ENCODE data around the gene NPW.

Gene NPW

DNA sequence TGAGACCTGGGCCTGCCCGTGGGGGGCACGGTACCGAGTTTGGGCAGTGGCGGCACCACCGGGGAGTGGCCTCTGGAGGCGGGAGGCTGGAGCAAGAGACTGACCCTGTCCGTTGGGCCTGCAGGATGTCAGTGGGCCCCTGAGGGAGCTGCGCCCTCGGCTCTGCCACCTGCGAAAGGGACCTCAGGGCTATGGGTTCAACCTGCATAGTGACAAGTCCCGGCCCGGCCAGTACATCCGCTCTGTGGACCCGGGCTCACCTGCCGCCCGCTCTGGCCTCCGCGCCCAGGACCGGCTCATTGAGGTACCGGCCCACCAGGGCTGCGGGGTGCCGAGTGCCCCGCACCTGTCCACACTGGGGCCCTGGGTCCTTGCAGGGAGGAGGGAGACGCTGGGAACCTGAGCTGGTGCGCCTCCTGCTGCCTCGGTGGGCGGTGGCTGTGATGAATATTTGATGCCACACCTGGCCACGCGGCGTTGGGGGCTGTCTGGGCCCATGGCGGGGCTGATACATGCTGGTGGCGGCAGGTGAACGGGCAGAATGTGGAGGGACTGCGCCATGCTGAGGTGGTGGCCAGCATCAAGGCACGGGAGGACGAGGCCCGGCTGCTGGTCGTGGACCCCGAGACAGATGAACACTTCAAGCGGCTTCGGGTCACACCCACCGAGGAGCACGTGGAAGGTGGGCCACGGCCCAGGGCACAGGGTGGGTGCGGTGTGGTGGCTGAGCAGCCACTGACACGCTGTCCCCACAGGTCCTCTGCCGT lies 16.8 kb downstream of the NPW start:
- no peak for DNase-seq (ENCODE audit: low read depth)

DNA sequence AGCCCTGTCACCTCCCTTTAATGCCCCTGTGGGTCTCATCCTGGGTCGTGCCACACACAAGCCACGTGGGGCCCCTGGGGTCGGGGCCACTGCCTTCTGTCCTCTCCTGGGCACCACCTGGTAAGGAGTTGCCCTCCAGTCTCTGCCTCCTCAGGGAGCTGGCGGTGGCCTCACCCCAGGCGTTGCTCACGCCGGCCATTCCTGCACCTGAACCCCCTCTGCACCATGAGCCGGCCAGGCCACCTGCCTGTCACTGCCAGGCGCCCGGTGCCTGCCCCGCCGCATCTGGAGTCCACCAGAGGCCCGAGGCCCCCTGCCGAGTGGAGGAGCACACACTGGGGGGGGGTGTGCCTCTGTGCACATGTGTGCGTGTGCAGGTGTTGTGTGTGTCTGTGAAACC lies 17.5 kb downstream of the NPW start:
- DNase-seq (ENCODE audit: low read depth) = no peak

DNA sequence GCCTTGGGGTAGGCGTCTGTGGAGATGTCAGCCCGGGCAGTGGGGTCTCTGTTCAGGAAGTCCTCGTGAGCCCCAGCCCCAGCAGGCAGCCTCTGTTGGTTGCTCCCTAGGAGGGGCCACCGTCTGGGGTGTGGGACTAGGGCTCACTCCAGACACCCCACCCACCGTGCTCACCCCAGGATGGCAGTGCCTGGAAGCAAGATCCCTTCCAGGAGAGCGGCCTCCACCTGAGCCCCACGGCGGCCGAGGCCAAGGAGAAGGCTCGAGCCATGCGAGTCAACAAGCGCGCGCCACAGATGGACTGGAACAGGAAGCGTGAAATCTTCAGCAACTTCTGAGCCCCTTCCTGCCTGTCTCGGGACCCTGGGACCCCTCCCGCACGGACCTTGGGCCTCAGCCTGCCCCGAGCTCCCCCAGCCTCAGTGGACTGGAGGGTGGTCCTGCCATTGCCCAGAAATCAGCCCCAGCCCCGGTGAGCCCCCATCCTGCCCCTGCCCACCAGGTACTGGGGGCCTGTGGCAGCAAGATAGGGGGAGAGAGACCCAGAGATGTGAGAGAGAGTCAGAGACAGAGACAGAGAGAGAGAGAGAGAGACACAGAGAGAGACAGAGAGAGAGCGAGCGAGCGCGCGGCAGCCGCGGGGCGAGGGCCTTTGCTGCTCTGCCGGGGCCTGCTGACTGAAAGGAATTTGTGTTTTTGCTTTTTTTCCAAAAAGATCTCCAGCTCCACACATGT lies 18.2 kb downstream of the NPW start:
- DNase-seq (ENCODE audit: low read depth) = no peak

DNA sequence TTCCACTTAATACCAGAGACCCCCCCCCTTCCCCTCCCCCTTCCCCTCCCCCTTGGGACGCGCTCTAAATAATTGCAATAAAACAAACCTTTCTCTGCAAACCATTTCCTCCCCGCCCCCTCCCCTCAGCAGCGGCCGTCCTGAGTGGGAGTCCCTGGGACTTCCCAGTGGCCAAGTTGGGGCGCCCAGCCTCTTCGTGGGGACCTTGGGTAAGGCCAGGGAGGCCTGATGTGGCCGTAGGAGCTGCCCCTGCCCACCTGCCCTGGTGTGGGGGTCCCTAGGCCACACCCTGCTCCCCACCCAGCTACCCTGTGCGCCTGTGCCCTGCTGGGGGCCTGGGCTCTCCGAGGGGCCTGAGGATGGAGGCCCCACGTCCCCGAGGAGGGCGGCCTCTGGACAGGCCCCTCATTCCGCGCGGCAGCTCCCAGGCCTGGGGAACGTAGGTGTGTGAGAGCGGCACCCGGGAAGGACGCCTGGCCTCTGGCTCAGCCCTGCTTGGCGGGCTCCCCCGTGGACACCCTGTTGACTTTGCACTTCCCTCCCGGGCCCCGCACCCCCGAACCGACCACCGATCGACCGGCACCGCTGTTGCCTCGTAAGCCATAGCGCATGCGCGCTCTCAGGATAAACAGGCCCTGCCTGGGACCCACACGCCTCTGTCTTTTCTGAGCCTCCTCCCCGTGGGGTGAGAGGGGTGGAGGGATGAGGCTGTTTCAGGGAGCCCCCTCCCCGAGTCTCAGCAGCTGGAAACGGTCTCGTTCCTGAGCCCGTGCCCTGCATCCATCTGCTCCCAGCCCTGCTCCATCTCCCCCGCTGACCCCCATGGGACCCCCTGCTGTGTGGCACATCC lies 19.0 kb downstream of the NPW start:
- no peak for DNase-seq (ENCODE audit: low read depth)

DNA sequence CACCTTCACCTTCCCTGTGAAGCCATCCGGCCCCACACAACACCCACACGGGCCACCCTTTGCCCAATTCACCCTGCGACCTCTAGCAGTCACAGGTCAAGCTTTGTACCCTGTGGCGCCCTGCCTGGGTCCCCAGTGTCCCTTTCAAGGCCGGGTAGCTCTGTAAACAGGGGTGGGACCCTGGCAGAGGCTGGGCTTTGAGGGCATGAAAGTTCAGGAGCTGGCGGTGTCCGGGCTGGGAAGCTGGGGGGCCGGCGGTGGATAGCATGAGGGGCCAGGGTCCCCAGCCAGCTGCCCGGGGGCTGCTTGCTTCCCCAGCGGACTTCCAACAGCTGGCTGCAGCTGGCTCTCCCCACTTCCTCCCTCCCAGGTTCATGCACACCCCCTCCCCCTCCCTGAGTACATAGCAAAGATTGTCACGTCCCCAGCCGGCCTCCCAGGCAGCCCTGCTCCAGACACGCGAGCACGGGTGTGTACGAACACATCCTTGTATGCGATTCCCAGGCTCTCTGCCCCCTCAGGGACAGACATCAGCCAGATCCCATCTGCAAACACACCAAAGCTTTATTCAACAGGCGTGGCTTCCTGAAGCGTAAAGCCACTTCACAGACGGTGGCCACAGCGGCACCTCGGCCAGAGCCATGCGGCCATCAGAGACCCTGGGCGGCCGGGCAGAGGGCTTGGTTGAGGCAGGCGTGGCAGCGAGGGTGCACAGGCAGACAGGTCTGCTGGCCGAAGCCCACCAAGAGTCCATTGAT lies 19.9 kb downstream of the NPW start:
- DNase-seq (ENCODE audit: low read depth) = peak; percentile 69

DNA sequence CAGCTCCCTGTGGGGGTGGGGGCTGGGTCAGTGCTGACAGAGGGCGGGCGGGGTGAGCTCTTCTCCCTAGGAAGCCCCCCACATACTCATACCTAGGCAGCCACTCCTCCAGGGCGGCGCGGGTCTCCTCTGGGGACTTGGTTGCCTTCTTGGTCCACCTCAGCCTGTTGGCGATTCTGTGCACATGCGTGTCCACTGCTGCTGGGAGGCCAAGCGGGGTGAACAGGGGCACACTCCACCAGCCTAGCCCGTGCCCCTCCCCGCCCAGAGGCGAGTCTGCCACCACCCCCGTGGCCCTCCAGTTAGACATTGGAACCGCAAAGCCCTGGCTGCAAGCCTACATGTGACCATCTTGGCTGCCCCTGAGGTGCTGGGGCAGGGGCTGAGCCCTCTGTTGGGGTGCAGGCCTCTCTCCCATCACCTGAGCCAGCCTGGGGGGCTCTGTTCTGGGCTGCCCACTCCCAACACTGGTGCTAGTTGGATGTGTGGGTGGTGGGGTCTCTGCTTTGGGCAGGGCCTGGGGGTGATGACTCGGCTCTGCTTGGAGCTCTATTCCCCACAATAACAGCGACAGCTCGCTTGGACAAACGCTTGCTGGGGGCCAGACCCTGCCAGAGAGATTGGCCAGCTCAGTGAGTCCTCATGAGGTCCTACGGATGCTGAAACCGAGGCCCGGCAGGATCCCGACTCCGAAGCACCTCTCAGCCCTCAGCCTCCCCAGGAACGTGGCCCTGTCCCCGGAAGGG lies 20.6 kb downstream of the NPW start:
- DNase-seq (ENCODE audit: low read depth) = no peak

DNA sequence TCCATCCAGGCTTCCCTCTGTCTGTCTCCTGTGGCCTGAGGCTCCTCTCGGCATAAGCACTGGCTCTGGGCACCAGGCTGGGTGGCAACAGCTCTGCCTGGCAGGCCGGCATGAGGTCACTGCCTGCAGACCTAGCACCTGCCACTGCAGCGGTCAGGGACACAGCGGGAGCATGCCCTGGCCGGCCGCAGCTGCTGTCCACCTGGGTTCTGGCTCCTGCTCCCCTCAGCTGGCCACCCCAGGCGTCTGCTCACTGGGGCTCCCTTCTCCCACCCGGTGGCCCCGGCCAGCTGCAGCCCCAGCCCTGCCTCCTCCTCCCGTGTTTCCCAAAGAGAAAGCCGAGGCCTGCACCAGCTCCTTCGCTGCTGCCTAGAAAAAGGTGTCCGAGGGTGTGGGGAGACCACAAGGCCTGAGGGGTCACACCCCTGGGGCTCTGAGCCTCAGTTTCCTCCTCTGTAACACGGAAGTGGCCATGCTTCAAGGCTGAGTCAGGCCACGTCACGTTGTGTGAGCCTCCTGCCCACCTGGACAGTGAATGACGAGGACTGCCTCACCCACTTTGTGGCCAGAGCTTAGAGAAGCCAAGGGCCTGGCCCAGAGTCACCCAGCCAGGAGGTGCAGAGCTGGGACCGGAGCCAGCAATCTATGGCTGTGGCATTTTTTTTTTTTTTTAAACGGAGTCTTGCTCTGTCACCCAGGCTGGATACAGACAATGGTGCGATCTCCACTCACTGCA lies 21.4 kb downstream of the NPW start:
- DNase-seq (ENCODE audit: low read depth) = no peak

DNA sequence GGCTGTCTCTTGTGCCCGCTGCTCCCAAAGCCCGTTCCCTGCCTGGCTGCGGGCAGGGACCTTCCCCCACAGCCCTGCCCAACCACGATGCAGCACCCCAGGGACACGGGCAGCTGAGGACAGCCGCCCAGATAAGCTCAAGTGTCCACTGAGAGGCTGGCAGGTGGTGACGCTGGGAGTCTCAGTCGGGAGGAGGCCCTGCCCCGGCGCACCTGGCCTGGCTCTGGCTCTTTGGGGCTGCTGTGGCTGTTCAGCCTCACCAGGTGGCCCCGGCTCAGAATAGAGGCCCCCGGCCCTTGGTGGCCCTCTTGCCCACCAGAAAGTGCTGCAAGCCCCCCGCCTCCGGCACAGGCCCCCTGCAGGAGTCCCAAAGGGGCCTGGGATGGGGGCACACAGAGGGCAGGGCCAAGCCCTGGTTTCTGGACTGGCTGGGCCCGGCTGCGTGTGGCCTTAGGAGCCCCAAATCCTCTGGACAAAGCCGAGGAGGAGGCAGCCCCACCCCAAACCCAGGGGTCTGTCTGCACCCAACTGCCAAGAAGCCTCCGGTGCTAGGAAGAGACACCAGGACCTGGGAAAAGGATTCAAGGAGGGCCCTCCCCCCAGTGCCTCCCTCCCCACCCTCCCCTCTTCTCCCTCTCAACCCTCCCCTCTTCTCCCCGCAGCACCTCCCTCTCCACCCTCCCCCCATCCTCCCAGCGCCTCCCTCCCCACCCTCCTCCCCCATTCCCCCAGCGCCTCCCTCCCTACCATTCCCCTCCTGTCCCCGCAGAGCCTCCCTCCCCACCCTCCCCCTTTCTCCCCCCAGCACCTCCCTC lies 22.8 kb downstream of the NPW start:
- DNase-seq (ENCODE audit: low read depth) = no peak

DNA sequence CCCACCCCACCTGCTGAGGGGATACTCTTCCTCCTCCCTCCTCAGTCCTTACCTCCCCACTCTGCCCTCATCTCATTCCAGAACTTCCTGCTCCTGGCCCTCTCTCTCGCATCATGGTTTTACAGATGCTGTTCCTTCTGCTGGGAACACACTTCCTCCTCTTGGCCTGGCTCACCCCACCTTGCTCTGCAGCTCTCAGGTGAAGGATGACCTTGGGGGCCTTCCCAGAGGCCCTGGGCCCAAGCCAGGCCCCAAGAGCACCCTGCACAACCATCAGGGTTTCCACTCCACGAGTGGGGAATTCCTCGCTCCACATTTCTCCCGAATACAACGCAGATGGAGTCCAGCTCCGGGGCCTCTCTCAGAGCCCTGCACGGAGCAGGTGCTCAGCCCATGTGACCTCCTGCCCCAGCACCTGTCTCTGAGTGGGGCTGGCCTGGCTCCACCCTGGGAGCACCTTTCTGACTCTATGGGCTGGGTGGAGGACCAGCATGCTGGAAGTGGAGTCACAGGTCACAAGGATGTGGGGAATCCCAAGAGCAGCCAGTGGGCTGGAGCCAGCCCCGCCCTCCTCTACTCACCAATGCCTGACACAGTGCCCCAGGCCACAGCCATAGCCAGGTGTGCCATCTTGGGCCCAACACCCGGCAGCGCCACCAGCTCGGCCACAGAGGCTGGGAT lies 23.5 kb downstream of the NPW start:
- no peak for DNase-seq (ENCODE audit: low read depth)

DNA sequence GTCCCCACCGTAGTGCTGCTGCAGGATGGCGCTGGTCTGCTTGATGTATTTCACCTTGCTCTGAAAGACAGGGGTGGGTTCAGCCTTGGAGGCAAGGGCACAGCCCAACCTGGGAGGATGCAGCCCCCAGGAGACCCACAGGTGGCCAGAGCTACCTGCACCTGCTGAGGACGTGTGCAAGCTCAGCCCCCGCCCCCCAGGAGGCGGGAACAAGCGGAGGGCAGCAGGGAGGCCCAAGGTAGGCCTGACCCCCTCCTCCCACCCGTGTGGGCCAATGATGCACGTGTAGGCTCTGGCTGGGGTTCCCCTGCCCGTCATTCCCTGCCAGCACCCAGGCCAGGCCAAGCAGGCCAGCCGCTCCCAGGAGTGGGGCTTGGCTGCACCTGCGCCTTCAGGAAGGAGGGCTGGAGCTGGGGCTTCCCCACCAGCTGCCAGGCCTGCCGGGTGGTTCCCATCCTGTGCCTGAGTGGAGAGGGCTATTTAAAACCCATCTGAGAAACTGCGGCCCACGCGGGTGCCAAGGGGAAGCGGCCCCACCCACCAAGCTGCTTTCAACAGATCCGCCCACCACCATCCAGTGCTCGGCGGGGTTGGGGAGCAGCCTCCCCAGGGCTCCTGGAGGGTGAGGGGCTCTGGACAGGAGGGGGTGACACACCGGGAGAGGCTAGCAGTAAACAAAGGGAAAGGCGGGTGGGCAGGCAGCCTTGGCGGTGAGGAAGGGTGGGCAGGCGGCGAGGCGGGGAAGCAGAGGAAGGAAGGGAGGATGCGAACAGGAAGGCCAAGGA lies 24.3 kb downstream of the NPW start:
- DNase-seq (ENCODE audit: low read depth) = no peak

DNA sequence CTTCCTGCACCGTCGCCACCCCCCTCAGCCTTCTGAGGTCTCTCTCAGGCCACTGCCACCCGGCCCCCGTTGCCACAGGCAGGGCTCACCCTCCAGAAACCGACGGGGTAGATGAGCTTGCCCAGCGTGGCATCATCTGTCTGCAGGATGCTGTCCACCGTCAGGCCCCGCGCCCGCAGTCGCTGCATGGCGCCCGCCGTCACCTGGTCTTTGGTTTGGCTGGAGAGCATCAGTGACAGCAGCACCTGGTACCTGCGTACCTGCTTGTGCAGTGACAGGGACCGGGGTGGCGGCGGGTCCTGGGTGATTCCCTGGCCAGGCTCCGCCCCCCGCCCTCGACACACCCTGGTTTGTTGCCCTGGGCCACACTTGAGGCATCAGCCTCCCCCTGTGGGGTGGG lies 25.0 kb downstream of the NPW start:
- no peak for DNase-seq (ENCODE audit: low read depth)

DNA sequence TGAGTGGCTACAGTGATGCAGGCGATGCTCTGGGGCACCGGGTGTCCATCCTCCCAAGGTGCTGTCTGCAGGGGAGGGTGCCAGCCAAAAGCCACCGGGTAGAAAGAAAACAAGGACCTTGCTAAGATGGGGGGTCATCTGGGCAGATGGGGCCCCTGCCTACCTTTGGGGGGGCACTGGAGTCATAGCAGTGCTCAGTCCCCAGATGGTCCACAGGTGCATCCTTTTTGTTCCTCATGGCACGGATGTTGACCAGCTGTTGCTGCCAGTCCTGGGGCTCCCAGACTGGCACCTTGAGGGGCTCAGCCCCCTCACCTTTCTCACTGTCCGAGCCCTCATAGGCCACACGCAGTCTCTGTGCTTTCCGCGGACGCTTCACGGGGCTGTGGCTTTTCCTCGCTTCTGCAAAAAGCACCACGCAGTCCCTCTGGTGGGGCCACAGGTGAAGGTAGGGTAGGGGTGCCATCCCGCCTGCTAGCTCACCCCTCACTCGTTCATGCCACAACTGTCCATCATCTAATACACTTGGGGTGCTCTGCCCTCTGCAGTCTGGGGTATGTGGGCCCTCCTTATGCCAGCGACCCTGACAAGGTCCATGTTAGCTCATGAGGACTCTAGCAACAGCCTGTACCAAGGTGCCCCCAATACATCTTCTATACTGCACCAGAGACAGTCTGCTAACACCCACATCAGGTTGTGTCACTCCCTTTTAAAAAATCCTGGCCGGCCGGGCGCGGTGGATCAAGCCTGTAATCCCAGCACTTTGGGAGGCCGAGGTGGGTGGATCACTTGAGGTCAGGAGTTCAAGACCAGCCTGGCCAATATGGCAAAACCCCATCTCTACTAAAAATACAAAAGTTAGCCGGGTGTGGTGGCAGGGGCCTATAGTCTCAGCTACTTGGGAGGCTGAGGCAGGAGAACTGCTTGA lies 26.6 kb downstream of the NPW start:
- no peak for DNase-seq (ENCODE audit: low read depth)

DNA sequence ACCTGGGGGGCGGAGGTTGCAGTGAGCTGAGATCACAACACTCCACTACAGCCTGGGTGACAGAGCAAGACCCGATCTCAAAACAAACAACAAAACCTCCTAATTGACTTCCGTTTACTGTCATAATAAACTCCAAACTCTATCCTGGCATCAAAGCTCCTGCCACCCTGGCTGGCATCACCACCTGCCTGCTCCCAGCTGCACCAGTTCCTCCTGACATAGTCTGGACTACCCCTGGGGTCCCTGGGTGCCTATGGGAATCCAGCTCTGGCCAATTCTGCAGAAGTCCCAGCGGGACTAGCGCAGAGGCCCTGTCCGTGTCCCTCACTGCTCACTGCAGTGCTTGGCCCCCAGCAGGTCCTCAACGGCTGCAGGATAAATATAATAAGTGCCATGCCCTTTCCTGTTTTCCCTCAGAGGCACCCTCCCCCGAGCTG lies 27.3 kb downstream of the NPW start:
- no peak for DNase-seq (ENCODE audit: low read depth)

DNA sequence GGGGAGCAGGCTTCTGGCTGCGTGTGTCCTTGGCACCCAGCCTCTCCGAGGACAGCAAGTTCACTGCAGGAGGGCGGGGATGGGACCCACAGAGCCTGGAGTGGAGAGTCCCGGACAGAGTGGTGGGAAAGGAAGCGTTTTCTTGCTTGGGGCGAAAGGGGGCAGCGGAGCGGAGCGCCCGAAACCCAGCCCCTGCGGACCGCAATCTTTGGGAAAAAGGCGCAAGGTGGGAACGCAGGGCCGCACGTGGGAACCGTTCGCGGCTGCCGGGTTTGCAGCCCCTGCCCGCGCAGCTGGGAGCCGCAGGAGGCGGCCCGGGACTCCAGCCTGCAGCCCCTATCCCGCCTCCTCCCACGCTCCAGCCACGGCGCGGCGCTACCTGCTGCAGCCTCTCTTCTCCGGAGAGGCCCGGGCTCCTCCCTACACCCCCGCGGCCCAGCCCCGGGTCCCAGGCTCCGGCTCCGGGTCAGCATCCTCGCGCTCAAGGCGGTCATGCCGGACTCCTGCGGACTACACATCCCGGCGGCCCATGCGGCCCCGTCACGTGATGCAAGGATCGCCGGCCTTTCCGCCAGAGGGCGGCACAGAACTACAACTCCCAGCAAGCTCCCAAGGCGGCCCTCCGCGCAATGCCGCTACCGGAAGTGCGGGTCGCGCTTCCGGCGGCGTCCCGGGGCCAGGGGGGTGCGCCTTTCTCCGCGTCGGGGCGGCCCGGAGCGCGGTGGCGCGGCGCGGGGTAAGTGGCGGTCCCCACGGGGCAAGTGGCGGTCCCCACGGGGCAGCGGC lies 27.9 kb downstream of the NPW start, which contains the start of the genes NTHL1 and TSC2:
Gene NTHL1, minus strand, starts transcription at position 505 of the 786 bp plus-strand sequence. Its CDS starts 11 bp downstream, at position 494.
Gene TSC2, plus strand, starts transcription at position 656 of the 786 bp plus-strand sequence. CDS start 631 bp downstream, outside the sequence.
- DNase-seq (ENCODE audit: low read depth) = peak; percentile 70

DNA sequence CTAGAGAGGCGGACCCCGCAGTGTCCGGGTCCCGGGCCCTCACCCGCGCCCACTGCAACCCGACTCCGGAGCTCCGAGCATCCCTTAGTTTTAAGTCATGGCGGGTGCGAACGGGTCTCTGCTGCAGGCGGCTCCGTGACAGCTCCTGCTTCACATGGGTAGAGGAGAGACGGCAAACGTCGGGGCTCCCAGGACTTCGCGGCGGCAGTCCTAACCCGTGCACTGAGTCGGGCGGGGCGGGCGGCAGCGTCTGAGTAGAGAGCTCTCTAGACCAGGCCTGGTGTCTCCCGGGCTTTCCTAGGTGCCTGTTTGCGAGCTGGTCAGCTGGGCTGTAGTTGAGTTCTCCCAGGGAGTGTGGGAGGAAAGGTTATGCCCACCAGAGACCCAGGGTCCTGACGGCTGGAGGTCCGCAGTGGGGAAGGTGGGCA lies 28.5 kb downstream of the NPW start:
- no peak for DNase-seq (ENCODE audit: low read depth)

DNA sequence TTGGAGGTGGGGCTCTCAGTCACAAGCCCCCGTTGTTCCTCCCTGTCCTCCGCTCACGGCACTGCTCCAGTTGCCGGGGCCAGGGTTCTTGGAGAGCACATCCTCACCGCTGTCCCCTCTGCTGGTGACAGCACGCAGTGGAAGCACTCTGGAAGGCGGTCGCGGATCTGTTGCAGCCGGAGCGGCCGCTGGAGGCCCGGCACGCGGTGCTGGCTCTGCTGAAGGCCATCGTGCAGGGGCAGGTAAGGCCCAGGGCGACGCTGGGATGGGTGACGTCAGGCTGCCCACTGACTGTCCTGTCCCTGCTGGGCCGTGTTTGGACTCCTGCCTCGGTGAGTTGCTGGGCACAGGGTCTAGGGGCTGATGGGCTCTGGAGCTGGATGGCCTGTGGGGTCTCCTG lies 33.6 kb downstream of the NPW start:
- DNase-seq (ENCODE audit: low read depth) = no peak

Measured in GM04503 (cell line).